CD4-positive, alpha-beta T cell treated with Interleukin-17A for 1 hour (primary cell): ENCODE data around the gene PRKAR1B.

Source experiments
- DNase-seq: peaks from one replicate; pipeline ENCODE4 v3.0.0-alpha.2; 2020

PRKAR1B gene

GRCh38 chr7:716636-717035 lies 10.4 kb downstream of the PRKAR1B start:
- DNase-seq, result no peak

- no peak for DNase-seq
These were observed 10.9 kb downstream of the PRKAR1B start for GRCh38 chr7:716222-716621.

GRCh38 chr7:714251-714671 lies 12.8 kb downstream of the PRKAR1B start:
- no peak for DNase-seq

GRCh38 chr7:713488-714230 lies 13.4 kb downstream of the PRKAR1B start:
- DNase-seq, result no peak

- DNase-seq, result no peak
These were observed 14.0 kb downstream of the PRKAR1B start for GRCh38 chr7:713139-713457.

GRCh38 chr7:712381-713138 lies 14.5 kb downstream of the PRKAR1B start:
- no peak for DNase-seq

GRCh38 chr7:711922-712380 lies 15.1 kb downstream of the PRKAR1B start:
- no peak for DNase-seq

- no peak for DNase-seq
These were observed 15.8 kb downstream of the PRKAR1B start for GRCh38 chr7:711093-711921.

GRCh38 chr7:710161-710560 lies 16.9 kb downstream of the PRKAR1B start:
- DNase-seq, result no peak

GRCh38 chr7:707296-708000 lies 19.6 kb downstream of the PRKAR1B start:
- no peak for DNase-seq

- no peak for DNase-seq
These were observed 20.4 kb downstream of the PRKAR1B start for GRCh38 chr7:706721-707120.

- DNase-seq, result no peak
These were observed 24.0 kb downstream of the PRKAR1B start for GRCh38 chr7:703049-703448.

- DNase-seq, result no peak
These were observed 25.9 kb downstream of the PRKAR1B start for GRCh38 chr7:701086-701671.

- no peak for DNase-seq
These were observed 27.5 kb downstream of the PRKAR1B start for GRCh38 chr7:699476-700170.

GRCh38 chr7:698515-699475 lies 28.3 kb downstream of the PRKAR1B start:
- no peak for DNase-seq

GRCh38 chr7:696812-697551 lies 30.1 kb downstream of the PRKAR1B start:
- no peak for DNase-seq

GRCh38 chr7:696426-696811 lies 30.7 kb downstream of the PRKAR1B start:
- no peak for DNase-seq

- DNase-seq, result no peak
These were observed 33.8 kb downstream of the PRKAR1B start for GRCh38 chr7:693280-693679.

- DNase-seq, result no peak
These were observed 35.6 kb downstream of the PRKAR1B start for GRCh38 chr7:691361-692045.
